Esophagus squamous epithelium (tissue), 4 donors: Measurements from ENCODE around the gene KSR1.

Experiments used
- CTCF ChIP-seq, 6 experiments: fragments of 450-650 bp in 4 of 6; fragments of 200-600 bp in 2 of 6; sonication (generic) in 2 of 6; IDR thresholded peaks; one replicate each; pipeline ENCODE4 v1.5.1; 2016 to 2019; ENCODE audit warnings: antibody characterized with exemption in 6 of 6, mild to moderate bottlenecking in 4 of 6, moderate library complexity in 4 of 6
- POLR2A ChIP-seq, 4 donors: fragments of 450-650 bp; IDR thresholded peaks; one replicate each; pipeline ENCODE4 v1.6.1; 2017; ENCODE audit warnings: antibody characterized with exemption in 4 of 4, mild to moderate bottlenecking in 4 of 4, moderate library complexity in 3 of 4

- TF ChIP-seq CTCF (IDR thresholded peaks at IDR 0.05) (no peak), POLR2A (IDR thresholded peaks at IDR 0.05) (no peak)
These were observed 121.9 kb downstream of the KSR1 start for GRCh38 chr17:27577884-27578717.
